Spleen (tissue), 7 donors: ENCODE results near the gene IFNG-AS1.

ENCODE experiments used
- POLR2A ChIP-seq, 3 donors: fragments of 450-650 bp; IDR thresholded peaks; one replicate each; pipeline ENCODE4 v1.5.1; 2017; ENCODE audit warnings: antibody characterized with exemption in 3 of 3, mild to moderate bottlenecking in 1 of 3
- TF ChIP-seq, protein P1 (sequence below), 11 experiments: fragments of 200-600 bp in 7 of 11; fragments of 450-650 bp in 4 of 11; sonication (generic) in 4 of 11; IDR thresholded peaks in 8 of 11; conservative IDR thresholded peaks in 3 of 11; 1 replicate in 7 of 11; 2 replicates in 4 of 11; pipeline versions ENCODE4 v1.4.0 to v1.8.0; 2016 to 2021; ENCODE audit warnings: antibody characterized with exemption in 11 of 11, inconsistent platforms in 4 of 11, mild to moderate bottlenecking in 1 of 11
- donor health status: DM: no; HTN: no; CAD: no; lungs with moderate emphysema.
- donor health status: DM: no; HTN: no; CAD: no.
- donor health status: DM: no; HTN: no; CAD: no.

DNA sequence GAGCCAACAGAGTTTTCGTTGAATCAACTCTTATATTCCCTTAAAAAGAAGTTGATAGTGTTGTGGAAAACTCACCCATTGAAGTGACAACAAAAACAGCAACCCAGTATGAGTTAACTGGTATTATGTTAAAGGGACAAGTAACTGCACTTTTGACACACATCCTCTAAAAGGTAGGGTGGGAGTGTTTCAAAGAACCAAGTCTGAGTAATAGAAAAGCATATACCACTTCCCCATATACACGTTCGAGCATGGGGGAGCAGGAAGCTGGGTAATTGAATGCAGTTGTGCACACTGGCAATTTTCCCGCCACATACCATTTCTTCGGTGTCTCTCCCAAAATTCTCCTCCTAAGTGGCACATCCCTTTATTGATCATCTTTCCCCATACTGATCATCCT, 31.5 kb downstream of the IFNG-AS1 start:
- TF ChIP-seq, protein P1, sequence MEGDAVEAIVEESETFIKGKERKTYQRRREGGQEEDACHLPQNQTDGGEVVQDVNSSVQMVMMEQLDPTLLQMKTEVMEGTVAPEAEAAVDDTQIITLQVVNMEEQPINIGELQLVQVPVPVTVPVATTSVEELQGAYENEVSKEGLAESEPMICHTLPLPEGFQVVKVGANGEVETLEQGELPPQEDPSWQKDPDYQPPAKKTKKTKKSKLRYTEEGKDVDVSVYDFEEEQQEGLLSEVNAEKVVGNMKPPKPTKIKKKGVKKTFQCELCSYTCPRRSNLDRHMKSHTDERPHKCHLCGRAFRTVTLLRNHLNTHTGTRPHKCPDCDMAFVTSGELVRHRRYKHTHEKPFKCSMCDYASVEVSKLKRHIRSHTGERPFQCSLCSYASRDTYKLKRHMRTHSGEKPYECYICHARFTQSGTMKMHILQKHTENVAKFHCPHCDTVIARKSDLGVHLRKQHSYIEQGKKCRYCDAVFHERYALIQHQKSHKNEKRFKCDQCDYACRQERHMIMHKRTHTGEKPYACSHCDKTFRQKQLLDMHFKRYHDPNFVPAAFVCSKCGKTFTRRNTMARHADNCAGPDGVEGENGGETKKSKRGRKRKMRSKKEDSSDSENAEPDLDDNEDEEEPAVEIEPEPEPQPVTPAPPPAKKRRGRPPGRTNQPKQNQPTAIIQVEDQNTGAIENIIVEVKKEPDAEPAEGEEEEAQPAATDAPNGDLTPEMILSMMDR (IDR thresholded peaks at IDR 0.05 in 8 of 11, conservative IDR thresholded peaks at IDR 0.05 in 3 of 11), result no peak
- no peak for TF ChIP-seq POLR2A (IDR thresholded peaks at IDR 0.05)
